Lower leg skin (tissue), 4 donors: ENCODE results near the gene KAZN. TPM values are rescaled to one million over a fixed set of nuclear protein-coding genes. Genes with fewer than 3 reads are reported as not detected.

Experiments
- DNase-seq, 2 donors: peaks; one replicate each; pipeline ENCODE4 v3.0.0-alpha.2; 2019; ENCODE audit warnings: low spot score in 2 of 2
- H3K4me3 ChIP-seq: fragments of 200-600 bp; sonication (generic); 2 replicates; pipeline ENCODE4 v1.5.1; 2017; ENCODE audit warnings: mild to moderate bottlenecking, low read depth; ENCODE audit not compliant: poor library complexity, severe bottlenecking
- CTCF ChIP-seq, 3 donors: fragments of 450-650 bp; IDR thresholded peaks; one replicate each; pipeline ENCODE4 v1.5.1; 2016; ENCODE audit warnings: antibody characterized with exemption in 3 of 3, mild to moderate bottlenecking in 3 of 3, moderate library complexity in 2 of 3
- POLR2A ChIP-seq, 2 donors: fragments of 450-650 bp; IDR thresholded peaks; one replicate each; pipeline ENCODE4 v1.6.1; 2016 to 2017; ENCODE audit warnings: antibody characterized with exemption in 2 of 2, mild to moderate bottlenecking in 1 of 2, moderate library complexity in 1 of 2
- WGBS, 2 donors: methylation state at CpG; one replicate each; pipeline ENCODE4 v1.1.5; 2018; 5-methylcytosine and 5-hydroxymethylcytosine counted together
- intact Hi-C: fragments of 100-400 bp; cut with DNase I; formaldehyde crosslinking; loops from one replicate; pipeline ENCODE4 v1.15.0; 2023; ENCODE audit warnings: low total_unique reads
- total RNA-seq, 4 donors: library from RNA; depleted of rRNA; stranded (reverse); fragments of >200 nt; gene quantifications; one replicate each; pipeline ENCODE4 v1.1.0, GENCODE V29; 2016

The KAZN gene
- total RNA-seq, 4 donors from 2014 or later = 21.4 to 36.0 (median 28.4) TPM

GRCh38 chr1:14895727-14896126, 297.2 kb downstream of the KAZN start:
- no peak for DNase-seq
- TF ChIP-seq CTCF (IDR thresholded peaks at IDR 0.05) = no peak
- TF ChIP-seq POLR2A (IDR thresholded peaks at IDR 0.05) = no peak
- intact Hi-C loops = no loop called here
- WGBS, 2 donors = 88 to 91% methylated on average over 4 of the region's 4 CpGs
- H3K4me3 ChIP-seq = no peak overlapping the region

- no peak for TF ChIP-seq POLR2A (IDR thresholded peaks at IDR 0.05)
- intact Hi-C loops = no loop called here
- H3K4me3 ChIP-seq = no peak overlapping the region
- DNase-seq = no peak
- 82 to 88% methylated on average over 3 of the region's 3 CpGs for WGBS, 2 donors
Observed at GRCh38 chr1:14896381-14897079, 298.0 kb downstream of the KAZN start.

GRCh38 chr1:14897080-14897449, 298.6 kb downstream of the KAZN start:
- intact Hi-C loops = no loop called here
- no peak overlapping the region for H3K4me3 ChIP-seq
- TF ChIP-seq CTCF (IDR thresholded peaks at IDR 0.05) (no peak), POLR2A (IDR thresholded peaks at IDR 0.05) (no peak)
- no peak for DNase-seq

- H3K4me3 ChIP-seq = no peak overlapping the region
- intact Hi-C loops = no loop called here
- WGBS, 2 donors = 79 to 83% methylated on average over 4 of the region's 4 CpGs
- TF ChIP-seq POLR2A (IDR thresholded peaks at IDR 0.05) = no peak
- TF ChIP-seq CTCF (IDR thresholded peaks at IDR 0.05) = no peak
- DNase-seq = no peak
Observed at GRCh38 chr1:14897547-14897946, 299.1 kb downstream of the KAZN start.

GRCh38 chr1:14897997-14898645, 299.6 kb downstream of the KAZN start:
- TF ChIP-seq POLR2A (IDR thresholded peaks at IDR 0.05) (no peak), CTCF (IDR thresholded peaks at IDR 0.05) (no peak)
- no peak overlapping the region for H3K4me3 ChIP-seq
- intact Hi-C loops = no loop called here
- no peak for DNase-seq
- WGBS, 2 donors = 89 to 91% methylated on average over 7 of the region's 7 CpGs

GRCh38 chr1:14899686-14900085, 301.2 kb downstream of the KAZN start:
- 56 to 65% methylated on average over 11 of the region's 11 CpGs for WGBS, 2 donors
- H3K4me3 ChIP-seq = no peak overlapping the region
- no peak for DNase-seq
- intact Hi-C loops = no loop called here
- TF ChIP-seq CTCF (IDR thresholded peaks at IDR 0.05) = no peak
- no peak for TF ChIP-seq POLR2A (IDR thresholded peaks at IDR 0.05)
